Epithelial cell of proximal tubule (primary cell): ENCODE results near the gene ZNF189. TPM values are rescaled to one million over a fixed set of nuclear protein-coding genes. Genes with fewer than 3 reads are reported as not detected.

ENCODE experiments used
- DNase-seq: peaks from one replicate; pipeline ENCODE4 v3.0.0-alpha.2; 2011; ENCODE audit warnings: low read depth
- H3K4me3 ChIP-seq: 2 replicates; pipeline ENCODE4 v1.5.1; 2011; ENCODE audit warnings: low read depth, mild to moderate bottlenecking, low read length
- total RNA-seq: library from RNA; depleted of rRNA; stranded (reverse); fragments of >200 nt; gene quantifications from 2 replicates; pipeline ENCODE4 v1.2.3, GENCODE V29; 2015
- TF ChIP-seq, protein P1 (sequence below): conservative IDR thresholded peaks from 2 replicates; pipeline ENCODE4 v1.5.1; 2012; ENCODE audit warnings: low read depth, mild to moderate bottlenecking, low read length

Gene ZNF189
- total RNA-seq, 1 donor from 2014 or later = 8.2 TPM

DNA sequence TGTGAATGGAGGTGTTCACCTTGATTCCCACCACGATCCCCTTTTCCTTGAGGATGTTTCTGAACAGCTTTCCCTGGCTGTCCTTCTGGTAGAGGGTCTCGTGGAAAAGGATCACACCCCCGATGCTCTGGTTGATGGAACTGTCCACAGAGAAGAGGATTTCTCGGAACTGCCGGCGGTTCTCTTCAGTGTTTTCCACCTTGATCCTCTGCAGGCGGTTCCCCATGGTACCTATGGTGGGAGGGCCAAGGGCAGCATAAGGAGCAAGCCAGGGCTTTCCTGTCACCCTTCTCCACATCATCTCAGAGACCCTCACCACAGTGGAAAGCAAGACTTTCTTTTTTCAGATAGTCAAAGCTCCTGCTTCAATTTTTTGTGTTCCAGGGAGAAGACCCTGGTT, 31.1 kb downstream of the ZNF189 start:
- H3K4me3 ChIP-seq = no peak overlapping the region
- no peak for DNase-seq
- TF ChIP-seq, protein P1, sequence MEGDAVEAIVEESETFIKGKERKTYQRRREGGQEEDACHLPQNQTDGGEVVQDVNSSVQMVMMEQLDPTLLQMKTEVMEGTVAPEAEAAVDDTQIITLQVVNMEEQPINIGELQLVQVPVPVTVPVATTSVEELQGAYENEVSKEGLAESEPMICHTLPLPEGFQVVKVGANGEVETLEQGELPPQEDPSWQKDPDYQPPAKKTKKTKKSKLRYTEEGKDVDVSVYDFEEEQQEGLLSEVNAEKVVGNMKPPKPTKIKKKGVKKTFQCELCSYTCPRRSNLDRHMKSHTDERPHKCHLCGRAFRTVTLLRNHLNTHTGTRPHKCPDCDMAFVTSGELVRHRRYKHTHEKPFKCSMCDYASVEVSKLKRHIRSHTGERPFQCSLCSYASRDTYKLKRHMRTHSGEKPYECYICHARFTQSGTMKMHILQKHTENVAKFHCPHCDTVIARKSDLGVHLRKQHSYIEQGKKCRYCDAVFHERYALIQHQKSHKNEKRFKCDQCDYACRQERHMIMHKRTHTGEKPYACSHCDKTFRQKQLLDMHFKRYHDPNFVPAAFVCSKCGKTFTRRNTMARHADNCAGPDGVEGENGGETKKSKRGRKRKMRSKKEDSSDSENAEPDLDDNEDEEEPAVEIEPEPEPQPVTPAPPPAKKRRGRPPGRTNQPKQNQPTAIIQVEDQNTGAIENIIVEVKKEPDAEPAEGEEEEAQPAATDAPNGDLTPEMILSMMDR = no peak

DNA sequence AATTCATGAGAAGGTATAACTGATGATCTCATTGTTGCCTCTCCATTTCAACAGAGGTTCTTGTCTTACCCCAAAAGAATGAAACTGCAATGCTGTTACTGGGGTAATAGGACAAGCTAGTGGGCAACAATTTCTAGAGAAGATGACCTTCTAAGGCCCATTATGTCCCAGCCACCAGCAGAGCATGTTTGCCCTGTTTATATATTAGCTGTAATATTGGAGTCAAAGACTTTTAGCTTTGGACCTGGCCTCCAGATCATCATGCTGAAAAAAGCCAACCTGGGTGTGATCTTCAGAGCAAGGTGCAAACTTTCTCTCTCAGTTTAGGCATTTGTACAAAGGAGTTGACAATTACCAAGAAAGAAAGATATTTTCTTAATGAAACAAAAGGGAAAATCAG, 33.5 kb downstream of the ZNF189 start:
- DNase-seq = no peak
- H3K4me3 ChIP-seq = no peak overlapping the region
- TF ChIP-seq, protein P1 = no peak

DNA sequence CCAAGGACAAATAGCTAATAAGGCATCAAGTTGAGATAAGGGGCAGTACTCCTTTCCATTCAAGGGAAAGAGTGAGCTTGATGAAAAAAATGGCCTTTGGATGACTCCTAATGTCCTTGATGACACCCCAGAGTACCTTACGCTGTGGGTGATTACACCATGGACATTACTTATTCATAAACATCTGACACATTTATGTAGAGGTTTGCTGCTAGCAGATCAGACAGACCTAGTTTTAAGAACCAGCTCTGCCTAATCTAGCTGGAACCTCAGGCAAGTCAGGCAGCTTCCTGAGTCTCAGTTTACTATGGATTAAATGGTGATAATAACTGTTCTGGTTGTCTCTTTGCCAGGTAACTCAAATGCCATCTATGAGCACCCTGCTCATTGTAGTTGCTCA, 34.1 kb downstream of the ZNF189 start:
- no peak for DNase-seq
- TF ChIP-seq, protein P1 = no peak
- no peak overlapping the region for H3K4me3 ChIP-seq

DNA sequence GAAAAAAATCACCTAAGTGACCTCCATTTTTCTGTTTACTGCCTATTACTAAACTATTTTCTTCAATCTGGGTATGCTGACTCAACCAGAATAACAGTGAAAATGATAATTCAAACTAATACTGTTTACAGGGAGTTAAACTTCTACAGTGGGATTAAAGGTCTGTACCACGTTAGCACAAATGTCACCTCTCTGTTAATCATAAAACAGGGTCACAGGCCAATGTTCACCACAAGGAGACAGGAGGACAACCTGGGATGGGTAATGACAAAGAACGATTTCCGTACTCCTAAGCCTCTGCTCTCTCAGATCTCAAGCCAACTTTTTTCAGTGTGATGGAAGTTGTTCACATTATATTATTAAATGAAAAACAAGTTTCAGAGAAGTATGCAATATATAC, 34.6 kb downstream of the ZNF189 start:
- H3K4me3 ChIP-seq = no peak overlapping the region
- no peak for DNase-seq
- TF ChIP-seq, protein P1 = no peak

DNA sequence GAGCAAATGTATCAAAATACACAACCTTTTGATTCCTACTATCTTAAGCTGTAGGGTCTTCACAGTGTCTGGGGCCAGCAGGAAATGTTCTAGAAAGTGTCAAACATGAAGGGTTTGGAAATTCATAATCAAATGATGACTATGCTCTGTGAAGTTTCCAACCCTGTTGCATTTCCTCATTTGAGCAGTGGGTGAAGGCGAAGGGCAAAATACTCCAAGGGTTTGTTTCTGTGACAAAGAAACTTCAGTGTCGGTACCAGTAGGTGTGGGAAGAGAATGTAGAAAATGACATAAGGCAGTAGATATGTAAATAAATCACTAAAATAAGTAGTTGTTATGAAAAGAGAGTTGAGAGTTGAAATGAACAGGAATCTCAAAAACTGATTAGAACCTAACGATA, 36.3 kb downstream of the ZNF189 start:
- H3K4me3 ChIP-seq = no peak overlapping the region
- TF ChIP-seq, protein P1 = no peak
- DNase-seq = no peak

DNA sequence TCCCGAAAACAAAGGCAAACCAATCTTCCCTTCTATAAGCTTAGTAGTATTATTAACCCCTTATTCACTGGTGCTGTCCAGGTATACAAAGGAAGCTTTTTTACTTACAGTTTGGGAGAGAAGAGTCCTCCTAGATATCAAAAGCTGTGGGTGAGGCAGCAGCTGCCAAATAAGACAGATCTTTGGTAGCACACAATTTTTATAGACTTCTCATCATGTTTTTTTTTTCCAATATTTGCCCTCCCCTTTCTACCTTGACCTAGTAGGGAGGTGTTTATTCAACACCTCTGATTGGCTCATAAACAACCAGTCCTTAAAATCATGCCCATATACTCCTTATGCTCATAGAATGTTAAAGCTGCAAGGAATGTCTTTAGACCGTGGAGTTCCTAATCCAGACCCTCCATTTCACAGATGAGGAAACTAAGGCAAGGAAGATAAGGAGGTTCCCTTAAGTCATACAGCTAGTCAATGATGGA, 37.0 kb downstream of the ZNF189 start, which contains the start of gene ALDOB:
Gene ALDOB, minus strand, starts transcription at position 174 of the 479 bp plus-strand sequence. CDS start 4,887 bp downstream, outside the sequence.
- no peak for DNase-seq
- TF ChIP-seq, protein P1 = no peak

DNA sequence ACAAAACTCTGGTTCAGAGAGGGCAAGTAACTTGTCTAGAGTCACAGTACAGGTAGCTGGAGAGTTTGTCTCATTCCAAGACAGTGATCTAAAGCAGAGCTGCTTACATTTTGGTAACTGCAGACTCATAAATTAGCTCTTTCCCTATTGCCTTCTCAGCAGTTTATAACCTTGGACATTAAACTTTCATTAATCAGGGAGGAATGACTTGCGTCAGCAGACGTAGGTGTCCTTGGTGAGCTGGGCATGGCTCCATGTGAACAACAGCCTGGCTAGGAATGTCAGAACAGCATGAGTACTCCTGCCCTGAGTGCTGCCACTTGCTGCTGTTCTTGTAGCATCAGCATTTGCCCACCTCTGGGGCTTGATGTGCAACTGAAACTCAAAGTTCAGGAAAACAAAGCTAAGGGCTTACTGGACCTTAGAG, 39.2 kb downstream of the ZNF189 start:
- no peak overlapping the region for H3K4me3 ChIP-seq
- TF ChIP-seq, protein P1 = no peak
- no peak for DNase-seq

More for the DNA sequence above, 37.0 kb downstream of the ZNF189 start, which contains the start of gene ALDOB:
- H3K4me3 ChIP-seq = no peak within 1 kb of the TSS
